Measurements from ENCODE around the gene SUB1.

SUB1 gene

DNA sequence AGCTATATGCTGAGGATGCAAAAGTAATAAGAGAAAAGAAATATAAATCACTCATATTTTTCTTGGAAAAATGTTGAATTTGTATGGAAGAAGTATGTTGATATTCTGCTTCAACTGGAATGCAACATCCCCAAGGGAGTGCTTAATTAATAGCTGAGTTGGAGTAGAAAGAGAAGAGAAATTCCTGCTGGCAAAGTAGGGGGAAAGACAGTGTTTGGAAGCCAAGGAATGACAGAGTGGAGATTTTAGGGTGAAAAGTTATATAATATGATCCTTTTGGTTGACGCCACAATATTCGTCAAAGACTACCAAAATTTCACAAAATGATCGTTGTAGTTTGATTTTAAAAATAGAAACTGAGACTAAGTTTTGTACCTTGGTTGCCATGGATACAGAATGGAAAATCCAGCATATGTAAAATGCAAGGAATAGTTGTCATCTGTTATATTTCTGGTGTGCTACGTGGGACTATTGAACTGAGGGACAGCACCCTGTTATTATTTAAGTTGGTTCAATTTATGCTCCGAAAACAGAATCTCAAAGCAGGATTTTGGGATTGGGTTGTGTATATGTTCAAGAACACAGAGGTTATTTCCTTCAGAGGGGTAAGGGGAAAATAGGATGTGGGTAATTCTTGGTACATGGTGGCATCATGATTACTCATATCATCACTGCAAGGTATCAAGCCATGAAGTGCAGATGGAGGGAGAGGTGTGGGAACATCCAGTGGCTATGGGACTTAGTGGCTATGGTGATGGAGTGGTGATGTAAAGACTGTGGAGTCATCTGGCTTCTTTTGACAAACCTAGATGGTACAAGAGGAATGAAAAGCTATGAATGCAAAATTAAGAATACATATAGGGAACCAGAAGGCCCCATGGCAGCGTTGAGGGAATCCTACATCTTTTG is 61.0 kb downstream of the SUB1 start:
- DNase-seq: no peak

DNA sequence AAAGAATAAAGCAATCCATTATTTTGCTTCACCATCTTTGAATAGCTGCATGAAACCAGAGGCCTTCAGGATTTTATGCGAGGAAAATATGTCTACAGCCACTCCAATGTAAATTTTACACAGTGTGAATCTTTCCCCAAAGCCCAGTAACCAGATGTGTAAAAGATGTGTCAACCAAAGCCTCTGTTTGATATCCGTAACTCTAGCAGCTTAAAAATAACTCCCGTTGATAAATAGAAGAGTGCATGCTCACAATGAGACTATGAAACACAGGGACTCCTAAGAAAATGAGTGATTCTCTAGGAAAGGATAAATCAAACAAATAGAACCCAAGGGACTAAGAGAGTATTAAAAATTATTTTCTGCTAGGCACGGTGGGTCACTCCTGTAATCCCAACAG is 65.7 kb downstream of the SUB1 start:
- DNase-seq: no peak

DNA sequence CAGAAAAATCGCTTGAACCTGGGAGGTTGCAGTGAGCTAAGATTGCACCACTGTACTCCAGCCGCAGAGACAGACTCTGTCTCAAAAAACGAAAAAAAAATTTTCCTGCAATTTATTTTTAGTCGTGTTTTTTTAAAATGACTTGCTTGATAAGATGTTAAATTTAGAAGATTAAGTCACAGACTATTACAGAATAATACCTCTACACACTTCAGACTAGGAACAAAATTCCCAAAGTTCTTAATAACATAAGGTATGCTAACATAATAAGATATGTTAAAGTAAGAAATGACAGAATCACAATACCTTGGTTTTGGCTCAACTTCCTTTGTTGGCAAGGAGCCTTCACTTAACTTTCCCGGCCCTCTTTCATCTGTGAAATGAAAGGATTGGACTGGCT is 66.3 kb downstream of the SUB1 start:
- DNase-seq: no peak

Data from stimulated activated CD4-positive, alpha-beta T cell treated with anti-CD3 and anti-CD28 coated beads, Interleukin-2, amount 100 ng/mL, for 48 hours (primary cell).